A673 (cell line): ENCODE results near the gene KCNMA1. TPM values are rescaled to one million over a fixed set of nuclear protein-coding genes. Genes with fewer than 3 reads are reported as not detected.

ENCODE experiments used
- BruUV-seq: library from RNA; stranded (reverse); fragments of 400-500 nt; replicated peaks from 2 replicates; lab custom pipeline; 2021; lab: Mats Ljungman, UMichigan
- CTCF ChIA-PET: fragments of 300-600 bp; sonication (Branson Sonifier 250); formaldehyde crosslinking; loops from one replicate; lab custom pipeline; 2022; ENCODE audit warnings: antibody characterized with exemption; lab: Charles Lee
- POLR2A ChIA-PET: fragments of 300-600 bp; sonication (Branson Sonifier 250); formaldehyde crosslinking; loops from one replicate; lab custom pipeline; 2022; ENCODE audit warnings: antibody characterized with exemption; ENCODE audit not compliant: low non-redundant PET; lab: Charles Lee
- DNase-seq: peaks from one replicate; pipeline ENCODE4 v3.0.0-alpha.2; 2015; ENCODE audit warnings: low spot score
- H3K27ac ChIP-seq: fragments of 200-600 bp; sonication (generic); 2 replicates; pipeline ENCODE4 v1.5.1; 2016; ENCODE audit warnings: mixed run types, low read depth, mild to moderate bottlenecking, mixed read lengths, antibody characterized with exemption, low read length; ENCODE audit not compliant: poor library complexity, severe bottlenecking
- H3K27me3 ChIP-seq: fragments of 200-600 bp; sonication (generic); replicated peaks from 2 replicates; pipeline ENCODE4 v1.6.1; 2017; ENCODE audit warnings: mixed run types, low read depth, mild to moderate bottlenecking, mixed read lengths, antibody characterized with exemption, low read length; ENCODE audit not compliant: insufficient read depth, poor library complexity
- H3K36me3 ChIP-seq: fragments of 200-600 bp; sonication (generic); 2 replicates; pipeline ENCODE4 v1.6.1; 2016; ENCODE audit warnings: mixed run types, mild to moderate bottlenecking, mixed read lengths, antibody characterized with exemption, low read length; ENCODE audit not compliant: insufficient read depth, poor library complexity, severe bottlenecking
- H3K4me1 ChIP-seq: fragments of 200-600 bp; sonication (generic); 2 replicates; pipeline ENCODE4 v1.6.1; 2017; ENCODE audit warnings: mixed run types, mild to moderate bottlenecking, mixed read lengths, antibody characterized with exemption, low read length; ENCODE audit not compliant: insufficient read depth, poor library complexity, severe bottlenecking
- H3K4me3 ChIP-seq: fragments of 200-600 bp; sonication (generic); 2 replicates; pipeline ENCODE4 v1.5.1; 2016; ENCODE audit warnings: low read depth, mixed run types, mild to moderate bottlenecking, mixed read lengths, low read length; ENCODE audit not compliant: poor library complexity, severe bottlenecking
- H3K9me3 ChIP-seq: fragments of 200-600 bp; sonication (generic); 2 replicates; pipeline ENCODE4 v1.6.1; 2016; ENCODE audit warnings: mixed run types, low read depth, mild to moderate bottlenecking, mixed read lengths, antibody characterized with exemption, low read length; ENCODE audit not compliant: poor library complexity, severe bottlenecking
- EZH2 ChIP-seq: fragments of 200-600 bp; sonication (generic); IDR thresholded peaks from 2 replicates; pipeline ENCODE4 v1.6.1; 2017; ENCODE audit warnings: borderline replicate concordance, low read depth, mild to moderate bottlenecking, mixed read lengths, antibody characterized with exemption, low read length; ENCODE audit not compliant: poor library complexity, severe bottlenecking
- intact Hi-C: fragments of 100-400 bp; cut with micrococcal nuclease; formaldehyde crosslinking; loops from one replicate; pipeline ENCODE4 v1.10.0; 2022; ENCODE audit not compliant: unreplicated experiment
- total RNA-seq: library from RNA; stranded (reverse); gene quantifications from 2 replicates; pipeline ENCODE4 v1.2.3, GENCODE V29; 2021
- TF ChIP-seq, protein P1 (sequence below): fragments of 300-800, 200-600 bp; sonication (generic); conservative IDR thresholded peaks from 2 replicates; pipeline ENCODE4 v1.5.1; 2017; ENCODE audit warnings: low read depth, mild to moderate bottlenecking, antibody characterized with exemption, low read length, moderate library complexity, mixed read lengths

Gene KCNMA1
- total RNA-seq, 1 experiment from 2014 or later: 0.84 TPM

- H3K27ac ChIP-seq: no peak overlapping the region
- no peaks in the 10 kb centered on the region for H3K27me3 ChIP-seq
- CTCF ChIA-PET: no interaction called here
- BruUV-seq: no TSS peak
- DNase-seq: peak; percentile 14
- H3K9me3 ChIP-seq: no peaks in the 10 kb centered on the region
- TF ChIP-seq, protein P1, sequence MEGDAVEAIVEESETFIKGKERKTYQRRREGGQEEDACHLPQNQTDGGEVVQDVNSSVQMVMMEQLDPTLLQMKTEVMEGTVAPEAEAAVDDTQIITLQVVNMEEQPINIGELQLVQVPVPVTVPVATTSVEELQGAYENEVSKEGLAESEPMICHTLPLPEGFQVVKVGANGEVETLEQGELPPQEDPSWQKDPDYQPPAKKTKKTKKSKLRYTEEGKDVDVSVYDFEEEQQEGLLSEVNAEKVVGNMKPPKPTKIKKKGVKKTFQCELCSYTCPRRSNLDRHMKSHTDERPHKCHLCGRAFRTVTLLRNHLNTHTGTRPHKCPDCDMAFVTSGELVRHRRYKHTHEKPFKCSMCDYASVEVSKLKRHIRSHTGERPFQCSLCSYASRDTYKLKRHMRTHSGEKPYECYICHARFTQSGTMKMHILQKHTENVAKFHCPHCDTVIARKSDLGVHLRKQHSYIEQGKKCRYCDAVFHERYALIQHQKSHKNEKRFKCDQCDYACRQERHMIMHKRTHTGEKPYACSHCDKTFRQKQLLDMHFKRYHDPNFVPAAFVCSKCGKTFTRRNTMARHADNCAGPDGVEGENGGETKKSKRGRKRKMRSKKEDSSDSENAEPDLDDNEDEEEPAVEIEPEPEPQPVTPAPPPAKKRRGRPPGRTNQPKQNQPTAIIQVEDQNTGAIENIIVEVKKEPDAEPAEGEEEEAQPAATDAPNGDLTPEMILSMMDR: no peak
- TF ChIP-seq EZH2: no peak
- intact Hi-C loops: no loop called here
- no peak overlapping the region for H3K4me3 ChIP-seq
- H3K36me3 ChIP-seq: no peaks in the 10 kb centered on the region
- POLR2A ChIA-PET: no interaction called here
- peaks cover 25% of the 10 kb centered on the region for H3K4me1 ChIP-seq
Measured at GRCh38 chr10:77029777-77030717, 607.6 kb downstream of the KCNMA1 start.

GRCh38 chr10:77028042-77028441 lies 609.6 kb downstream of the KCNMA1 start:
- POLR2A ChIA-PET: no interaction called here
- TF ChIP-seq, protein P1: no peak
- no peak for TF ChIP-seq EZH2

GRCh38 chr10:77027576-77027975 lies 610.0 kb downstream of the KCNMA1 start:
- intact Hi-C loops: no loop called here
- peaks cover 21% of the 10 kb centered on the region for H3K4me1 ChIP-seq
- no peak overlapping the region for H3K4me3 ChIP-seq
- H3K27ac ChIP-seq: no peak overlapping the region
- H3K9me3 ChIP-seq: no peaks in the 10 kb centered on the region
- no peak for DNase-seq
- no peaks in the 10 kb centered on the region for H3K36me3 ChIP-seq
- ChIA-PET POLR2A (no interaction called here), CTCF (no interaction called here)
- BruUV-seq: no TSS peak
- TF ChIP-seq, protein P1: no peak
- no peak for TF ChIP-seq EZH2
- no peaks in the 10 kb centered on the region for H3K27me3 ChIP-seq

More at GRCh38 chr10:77028042-77028441, 609.6 kb downstream of the KCNMA1 start:
- Histone ChIP-seq H3K27ac (no peak overlapping the region), H3K27me3 (no peaks in the 10 kb centered on the region), H3K36me3 (no peaks in the 10 kb centered on the region), H3K4me1 (peaks cover 21% of the 10 kb centered on the region), H3K9me3 (no peaks in the 10 kb centered on the region), H3K4me3 (no peak overlapping the region)
- no TSS peak for BruUV-seq
- no peak for DNase-seq
- intact Hi-C loops: no loop called here
- CTCF ChIA-PET: no interaction called here
